B cell (primary cell): ENCODE results near the gene ZNF793. TPM values are rescaled to one million over a fixed set of nuclear protein-coding genes. Genes with fewer than 3 reads are reported as not detected.

Experiments used
- ATAC-seq: fragments of 200-7000 bp; cut with Tn5 transposase; one replicate; pipeline ENCODE4 v1.10.0; 2021; ENCODE audit warnings: low read depth, mild to moderate bottlenecking, moderate number of reproducible peaks, moderate library complexity
- CTCF ChIA-PET: fragments of 350-600 bp; sonication (Branson Sonifier 250); formaldehyde crosslinking; loops from one replicate; lab custom pipeline; 2021; ENCODE audit warnings: antibody characterized with exemption, inconsistent platforms; lab: Charles Lee
- POLR2A ChIA-PET: fragments of 350-600 bp; sonication (Branson Sonifier 250); formaldehyde crosslinking; loops from one replicate; lab custom pipeline; 2021; ENCODE audit warnings: antibody characterized with exemption; lab: Charles Lee
- DNase-seq: peaks from one replicate; pipeline ENCODE4 v3.0.0; 2013
- H2AFZ ChIP-seq: 2 replicates; pipeline ENCODE4 v1.6.1; 2012; ENCODE audit warnings: mild to moderate bottlenecking, low read depth, low read length; ENCODE audit not compliant: insufficient read depth, poor library complexity, severe bottlenecking
- H3K27ac ChIP-seq, 2 donors: 1 replicate in 1 of 2; 2 replicates in 1 of 2; pipeline ENCODE4 v1.5.1; 2012 to 2013; ENCODE audit warnings: low read length in 2 of 2, mild to moderate bottlenecking in 2 of 2, moderate library complexity in 1 of 2
- H3K27me3 ChIP-seq, 4 experiments: fragments of 200-600 bp in 1 of 4; sonication (generic) in 1 of 4; replicated peaks in 1 of 4; 1 replicate in 2 of 4; 2 replicates in 2 of 4; pipeline versions ENCODE4 v1.6.1 to v1.7.0; 2013 to 2016; ENCODE audit warnings: low read length in 3 of 4, mild to moderate bottlenecking in 2 of 4, mixed read lengths in 1 of 4, moderate library complexity in 1 of 4; ENCODE audit not compliant: insufficient read depth in 4 of 4, control insufficient read depth in 3 of 4; ENCODE audit errors: control extremely low read depth in 1 of 4
- H3K36me3 ChIP-seq, 2 experiments: replicated peaks in 1 of 2; 1 replicate in 1 of 2; 2 replicates in 1 of 2; pipeline versions ENCODE4 v1.6.1 to v1.7.1; 2013; ENCODE audit warnings: low read length in 1 of 2; ENCODE audit not compliant: insufficient read depth in 2 of 2, control insufficient read depth in 1 of 2; ENCODE audit errors: control extremely low read depth in 1 of 2, extremely low read depth in 1 of 2
- H3K4me1 ChIP-seq, 2 donors: fragments of 200-600 bp in 1 of 2; sonication (generic) in 1 of 2; 1 replicate in 1 of 2; 2 replicates in 1 of 2; pipeline versions ENCODE4 v1.5.1 to v1.6.1; 2013 to 2017; ENCODE audit warnings: low read length in 2 of 2; ENCODE audit not compliant: control insufficient read depth in 2 of 2, insufficient read depth in 2 of 2
- H3K4me2 ChIP-seq: replicated peaks from 2 replicates; pipeline ENCODE3; 2012; ENCODE audit warnings: mild to moderate bottlenecking, low read depth, low read length; ENCODE audit not compliant: poor library complexity, severe bottlenecking
- H3K4me3 ChIP-seq, 5 experiments: fragments of 200-600 bp in 1 of 5; sonication (generic) in 1 of 5; 1 replicate in 3 of 5; 2 replicates in 2 of 5; pipeline versions ENCODE4 v1.5.1 to v1.7.0; 2011 to 2016; ENCODE audit warnings: low read length in 4 of 5, mild to moderate bottlenecking in 4 of 5, low read depth in 2 of 5, control low read depth in 1 of 5, moderate library complexity in 1 of 5; ENCODE audit not compliant: insufficient read depth in 1 of 5; ENCODE audit errors: control extremely low read depth in 1 of 5, extremely low read depth in 1 of 5
- H3K79me2 ChIP-seq: fragments of 200-600 bp; sonication (generic); one replicate; pipeline ENCODE4 v1.6.0; 2016; ENCODE audit warnings: low read length; ENCODE audit not compliant: control insufficient read depth, insufficient read depth
- H3K9ac ChIP-seq: fragments of 200-600 bp; sonication (generic); 2 replicates; pipeline ENCODE4 v1.6.1; 2017; ENCODE audit warnings: mild to moderate bottlenecking, low read length, moderate library complexity
- H3K9me3 ChIP-seq, 3 donors: one replicate each; pipeline versions ENCODE4 v1.6.1 to v1.7.1; 2013; ENCODE audit warnings: low read length in 2 of 3; ENCODE audit not compliant: control insufficient read depth in 2 of 3, insufficient read depth in 1 of 3; ENCODE audit errors: control extremely low read depth in 1 of 3
- H4K20me1 ChIP-seq: 2 replicates; pipeline ENCODE4 v1.6.0; 2012; ENCODE audit warnings: mild to moderate bottlenecking, low read length; ENCODE audit not compliant: insufficient read depth, control insufficient read depth, poor library complexity, severe bottlenecking
- H3K27ac Mint-ChIP-seq: one replicate; pipeline ENCODE4 v1.8.0; 2021; ENCODE audit warnings: mixed read lengths
- H3K27me3 Mint-ChIP-seq: one replicate; pipeline ENCODE4 v1.8.0; 2021; ENCODE audit warnings: mixed read lengths
- H3K4me1 Mint-ChIP-seq: one replicate; pipeline ENCODE4 v1.8.0; 2021; ENCODE audit warnings: mixed read lengths
- H3K4me3 Mint-ChIP-seq: one replicate; pipeline ENCODE4 v1.8.0; 2021; ENCODE audit warnings: mixed read lengths
- H3K9me3 Mint-ChIP-seq: one replicate; pipeline ENCODE4 v1.8.0; 2022; ENCODE audit warnings: mixed read lengths; ENCODE audit not compliant: insufficient read depth
- CTCF ChIP-seq: fragments of 200-600 bp; IDR thresholded peaks from one replicate; pipeline ENCODE4 v1.8.0; 2022; ENCODE audit warnings: antibody characterized with exemption, mild to moderate bottlenecking
- EZH2 ChIP-seq: IDR thresholded peaks from 2 replicates; pipeline ENCODE4 v1.6.1; 2012; ENCODE audit warnings: borderline replicate concordance, low read depth, mild to moderate bottlenecking, moderate library complexity, low read length; ENCODE audit not compliant: insufficient read depth, poor library complexity, severe bottlenecking
- WGBS: methylation state at CpG from one replicate; pipeline ENCODE4 v1.1.5; 2013; ENCODE audit warnings: missing lambda C conversion rate; ENCODE audit not compliant: insufficient coverage; 5-methylcytosine and 5-hydroxymethylcytosine counted together
- intact Hi-C: fragments of 100-400 bp; cut with micrococcal nuclease; formaldehyde crosslinking; loops from one replicate; pipeline ENCODE4 v1.10.0; 2022
- polyA plus RNA-seq: library from polyadenylated mRNA; depleted of rRNA; stranded (reverse); fragments of >200 nt; gene quantifications from 2 replicates; pipeline ENCODE4 v1.2.3, GENCODE V29; 2012
- total RNA-seq, 2 donors: library from RNA; stranded (reverse); fragments of 120-200 nt in 1 of 2; gene quantifications; 1 replicate in 1 of 2; 2 replicates in 1 of 2; pipeline versions ENCODE4 v1.2.3 to v1.2.4, GENCODE V29; 2013 to 2022

The ZNF793 gene
- total and polyA plus RNA-seq, 2 donors (not counting 1 experiment from before 2014, with no cell fraction given) = 4.1 to 12.7 TPM

GRCh38 chr19:37513397-37513796 is 6.7 kb downstream of the ZNF793 start:
- intact Hi-C loops = no loop called here
- H3K36me3 ChIP-seq = peaks cover 7 to 8% of the 10 kb centered on the region in 2 experiments
- H3K27me3 Mint-ChIP-seq = no peaks in the 10 kb centered on the region
- ChIA-PET POLR2A (no interaction called here), CTCF (no interaction called here)
- no peaks in the 10 kb centered on the region for H3K4me1 Mint-ChIP-seq
- peaks cover 9% of the 10 kb centered on the region for H3K9me3 Mint-ChIP-seq
- H3K4me3 Mint-ChIP-seq = no peak overlapping the region
- H3K9me3 ChIP-seq = peaks cover 0 to 23% (median 10%) of the 10 kb centered on the region in 3 donors
- no peaks in the 10 kb centered on the region for H3K79me2 ChIP-seq
- DNase-seq (no peak), ATAC-seq (no peak)
- H3K4me3 ChIP-seq = no peak overlapping the region
- H3K4me2 ChIP-seq = no peak overlapping the region
- H3K27ac ChIP-seq = no peak overlapping the region
- WGBS = 0% methylated on average over 1 of the region's 2 CpGs
- H3K27me3 ChIP-seq = no peaks in the 10 kb centered on the region
- H3K27ac Mint-ChIP-seq = no peak overlapping the region
- H4K20me1 ChIP-seq = no peaks in the 10 kb centered on the region
- H3K9ac ChIP-seq = no peak overlapping the region
- TF ChIP-seq CTCF = no peak
- TF ChIP-seq EZH2 = no peak
- H2AFZ ChIP-seq = no peak overlapping the region
- H3K4me1 ChIP-seq = no peaks in the 10 kb centered on the region

GRCh38 chr19:37519890-37520289 is 13.2 kb downstream of the ZNF793 start:
- H3K27me3 Mint-ChIP-seq = no peaks in the 10 kb centered on the region
- no peak overlapping the region for H3K4me3 Mint-ChIP-seq
- Histone ChIP-seq H3K27ac (no peak overlapping the region), H3K36me3 (peaks cover 3 to 21% of the 10 kb centered on the region in 2 experiments), H4K20me1 (no peaks in the 10 kb centered on the region), H3K4me2 (no peak overlapping the region), H3K9me3 (peaks cover 4 to 62% (median 6%) of the 10 kb centered on the region in 3 donors), H3K4me1 (no peaks in the 10 kb centered on the region), H3K9ac (no peak overlapping the region), H2AFZ (no peak overlapping the region), H3K27me3 (no peaks in the 10 kb centered on the region), H3K4me3 (no peak overlapping the region), H3K79me2 (no peaks in the 10 kb centered on the region)
- CTCF ChIA-PET = no interaction called here
- POLR2A ChIA-PET = no interaction called here
- TF ChIP-seq EZH2 = no peak
- TF ChIP-seq CTCF = no peak
- H3K9me3 Mint-ChIP-seq = peaks cover 17% of the 10 kb centered on the region
- 89% methylated on average over 2 of the region's 2 CpGs for WGBS
- no peak for ATAC-seq
- intact Hi-C loops = no loop called here
- no peak for DNase-seq
- no peaks in the 10 kb centered on the region for H3K4me1 Mint-ChIP-seq
- no peak overlapping the region for H3K27ac Mint-ChIP-seq
